ENCODE measurements around the gene FOXO6. TPM values are rescaled to one million over a fixed set of nuclear protein-coding genes. Genes with fewer than 3 reads are reported as not detected.

FOXO6 gene
- total RNA-seq, 1 donor from 2014 or later = 38.4 TPM

DNA sequence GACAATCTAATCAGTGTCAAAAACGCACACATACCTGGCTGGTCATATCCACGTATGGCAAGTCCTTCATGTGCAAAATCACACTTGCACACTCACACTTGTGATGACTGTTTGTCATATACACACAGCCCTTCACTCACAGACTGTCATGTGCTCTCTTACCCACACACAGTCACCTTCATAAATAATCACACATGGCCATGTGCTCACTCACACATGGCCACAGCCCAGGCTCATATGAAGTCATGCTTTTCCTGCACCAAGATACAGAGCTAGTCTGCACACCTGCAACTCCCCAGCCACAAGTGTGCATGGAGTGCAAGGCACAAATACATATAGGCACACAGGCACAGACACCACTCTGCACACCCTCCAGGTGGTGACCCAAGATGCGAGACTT, 45.4 kb upstream of the FOXO6 start:
- no peak overlapping the region for H3K27ac Mint-ChIP-seq
- no peaks in the 10 kb centered on the region for H3K36me3 Mint-ChIP-seq
- no peak for DNase-seq (ENCODE audit: low spot score in 2 of 2, unreplicated experiment in 2 of 2)
- no peak overlapping the region for H3K4me3 Mint-ChIP-seq
- TF ChIP-seq CTCF (IDR thresholded peaks at IDR 0.05; ENCODE audit: unreplicated experiment) = no peak
- H3K27me3 Mint-ChIP-seq (ENCODE audit: low read depth) = peaks cover 2% of the 10 kb centered on the region
- H3K4me1 Mint-ChIP-seq = peaks cover 40% of the 10 kb centered on the region
- H3K9me3 Mint-ChIP-seq = no peaks in the 10 kb centered on the region

GRCh38 chr1:41317361-41317760, 43.9 kb upstream of the FOXO6 start:
- Mint-ChIP-seq H3K27ac (no peak overlapping the region), H3K4me1 (peaks cover 44% of the 10 kb centered on the region), H3K4me3 (no peak overlapping the region), H3K36me3 (no peaks in the 10 kb centered on the region), H3K27me3 (ENCODE audit: low read depth) (no peaks in the 10 kb centered on the region), H3K9me3 (no peaks in the 10 kb centered on the region)
- no peak for TF ChIP-seq CTCF (IDR thresholded peaks at IDR 0.05; ENCODE audit: unreplicated experiment)
- no peak for DNase-seq (ENCODE audit: low spot score in 2 of 2, unreplicated experiment in 2 of 2)

DNA sequence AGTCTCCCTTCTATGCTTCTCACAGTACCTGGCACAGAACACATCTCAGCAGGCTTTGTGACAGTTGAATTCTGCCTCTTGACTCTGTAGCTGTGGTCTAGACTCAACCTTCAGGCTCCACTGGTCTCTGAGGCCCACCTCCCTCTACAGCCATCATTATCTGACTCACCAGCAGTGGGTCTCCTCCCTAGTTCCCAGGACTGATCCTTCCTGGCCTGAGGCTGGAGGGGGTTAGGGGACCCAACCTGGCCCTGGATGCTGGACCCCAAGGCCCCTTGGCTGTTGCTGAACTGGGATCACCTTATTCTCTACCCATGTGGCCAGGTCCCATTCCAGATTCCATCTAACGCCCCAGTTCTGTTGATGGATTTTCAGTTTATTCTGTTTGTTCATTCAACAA, 43.1 kb upstream of the FOXO6 start:
- Mint-ChIP-seq H3K4me3 (no peak overlapping the region), H3K27me3 (ENCODE audit: low read depth) (no peaks in the 10 kb centered on the region), H3K4me1 (peaks cover 46% of the 10 kb centered on the region), H3K27ac (no peak overlapping the region), H3K9me3 (no peaks in the 10 kb centered on the region), H3K36me3 (no peaks in the 10 kb centered on the region)
- no peak for DNase-seq (ENCODE audit: low spot score in 2 of 2, unreplicated experiment in 2 of 2)
- no peak for TF ChIP-seq CTCF (IDR thresholded peaks at IDR 0.05; ENCODE audit: unreplicated experiment)

GRCh38 chr1:41319106-41319755, 42.0 kb upstream of the FOXO6 start:
- H3K27me3 Mint-ChIP-seq (ENCODE audit: low read depth) = no peaks in the 10 kb centered on the region
- no peaks in the 10 kb centered on the region for H3K9me3 Mint-ChIP-seq
- no peaks in the 10 kb centered on the region for H3K36me3 Mint-ChIP-seq
- H3K4me1 Mint-ChIP-seq = peaks cover 43% of the 10 kb centered on the region
- no peak for TF ChIP-seq CTCF (IDR thresholded peaks at IDR 0.05; ENCODE audit: unreplicated experiment)
- no peak for DNase-seq (ENCODE audit: low spot score in 2 of 2, unreplicated experiment in 2 of 2)
- no peak overlapping the region for H3K4me3 Mint-ChIP-seq
- no peak overlapping the region for H3K27ac Mint-ChIP-seq

DNA sequence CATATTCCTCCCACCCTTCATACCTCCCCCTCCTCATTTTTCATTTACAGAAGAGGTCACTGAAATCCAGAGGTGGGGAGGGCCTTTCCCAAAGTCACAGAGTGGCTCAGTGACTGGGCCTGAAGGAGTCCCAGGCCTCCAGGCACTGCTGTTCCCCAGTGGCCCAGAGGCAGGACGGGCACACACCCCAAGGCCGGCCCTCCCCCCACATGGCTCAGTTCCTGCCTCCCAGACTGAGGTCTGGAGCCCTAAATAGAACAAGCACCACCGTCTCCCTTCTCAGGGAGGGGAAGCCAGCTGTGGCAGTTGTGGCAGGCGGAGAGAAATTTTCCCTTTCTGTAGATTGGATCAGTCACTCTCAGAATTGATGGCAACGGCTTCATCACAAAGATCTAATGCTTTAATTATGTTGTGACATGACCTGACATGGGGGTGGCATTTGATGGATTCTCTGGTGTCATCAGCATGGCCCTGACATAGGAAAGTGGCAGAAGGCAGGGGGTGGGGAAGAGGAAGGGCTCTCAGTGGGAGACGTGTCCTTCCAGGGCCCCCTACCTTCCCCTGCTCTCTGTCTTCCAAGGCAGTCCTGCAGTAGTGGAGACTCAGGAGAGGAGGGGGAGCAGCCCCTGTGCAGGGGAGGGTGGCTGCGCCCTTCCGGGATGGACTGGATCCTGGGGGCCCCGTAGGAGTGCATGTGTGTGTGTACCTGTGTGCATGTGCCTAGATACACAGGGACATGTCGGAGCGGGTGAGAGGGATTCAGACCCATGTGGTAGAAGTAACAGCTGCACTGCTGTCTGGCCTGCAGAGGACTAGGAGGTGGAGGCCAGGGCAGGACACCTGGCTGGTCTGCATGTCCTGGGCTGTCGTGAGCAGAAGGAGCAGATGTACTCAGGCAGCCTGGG, 41.2 kb upstream of the FOXO6 start:
- Mint-ChIP-seq H3K27ac (no peak overlapping the region), H3K9me3 (no peaks in the 10 kb centered on the region), H3K36me3 (no peaks in the 10 kb centered on the region), H3K27me3 (ENCODE audit: low read depth) (no peaks in the 10 kb centered on the region), H3K4me1 (peaks cover 36% of the 10 kb centered on the region), H3K4me3 (no peak overlapping the region)
- no peak for DNase-seq (ENCODE audit: low spot score in 2 of 2, unreplicated experiment in 2 of 2)
- TF ChIP-seq CTCF (IDR thresholded peaks at IDR 0.05; ENCODE audit: unreplicated experiment) = no peak

Measured in mesothelial cell of epicardium (in vitro differentiated cells).